Lower lobe of right lung (tissue), 2 donors: Measurements from ENCODE around the gene SERPIND1. TPM values are rescaled to one million over a fixed set of nuclear protein-coding genes. Genes with fewer than 3 reads are reported as not detected.

Experiments
- ATAC-seq, 2 donors: fragments of 200-7000 bp; cut with Tn5 transposase; one replicate each; pipeline ENCODE4 v1.9.1; 2020 to 2022; ENCODE audit warnings: mild to moderate bottlenecking in 2 of 2, moderate library complexity in 2 of 2
- DNase-seq: peaks from one replicate; pipeline ENCODE4 v3.0.0-alpha.2; 2020
- H3K27ac ChIP-seq: fragments of 200-600 bp; one replicate; pipeline ENCODE4 v1.8.0; 2022
- H3K27me3 ChIP-seq: fragments of 200-600 bp; one replicate; pipeline ENCODE4 v1.8.0; 2022; ENCODE audit warnings: low read depth
- H3K36me3 ChIP-seq: fragments of 200-600 bp; one replicate; pipeline ENCODE4 v1.8.0; 2022; ENCODE audit warnings: mild to moderate bottlenecking
- H3K4me1 ChIP-seq: fragments of 200-600 bp; one replicate; pipeline ENCODE4 v1.8.0; 2022
- H3K4me3 ChIP-seq: fragments of 200-600 bp; one replicate; pipeline ENCODE4 v1.8.0; 2022; ENCODE audit warnings: mild to moderate bottlenecking
- H3K9me3 ChIP-seq: fragments of 200-600 bp; one replicate; pipeline ENCODE4 v1.8.0; 2022
- intact Hi-C: fragments of 100-400 bp; cut with DNase I; formaldehyde crosslinking; loops from one replicate; pipeline ENCODE4 v1.11.0; 2022
- long read RNA-seq: library from polyadenylated mRNA; unstranded; transcript quantifications from one replicate; pipeline ENCODE4 v2.0.0, GENCODE V29; 2021
- total RNA-seq: library from RNA; stranded (reverse); fragmentation: NEBNext Ultra II Directional; extraction: Animal tissue kit (Norgen Biotek cat#: 25700); gene quantifications from one replicate; pipeline ENCODE4 v1.2.1, GENCODE V29; 2021
- TF ChIP-seq, protein P1 (sequence below): fragments of 200-600 bp; IDR thresholded peaks from one replicate; pipeline ENCODE4 v1.8.0; 2022; ENCODE audit warnings: antibody characterized with exemption, mild to moderate bottlenecking
- donor health status: DM: no; HTN: yes; CAD: no; lungs with severe emphysema.

The SERPIND1 gene, protein sequence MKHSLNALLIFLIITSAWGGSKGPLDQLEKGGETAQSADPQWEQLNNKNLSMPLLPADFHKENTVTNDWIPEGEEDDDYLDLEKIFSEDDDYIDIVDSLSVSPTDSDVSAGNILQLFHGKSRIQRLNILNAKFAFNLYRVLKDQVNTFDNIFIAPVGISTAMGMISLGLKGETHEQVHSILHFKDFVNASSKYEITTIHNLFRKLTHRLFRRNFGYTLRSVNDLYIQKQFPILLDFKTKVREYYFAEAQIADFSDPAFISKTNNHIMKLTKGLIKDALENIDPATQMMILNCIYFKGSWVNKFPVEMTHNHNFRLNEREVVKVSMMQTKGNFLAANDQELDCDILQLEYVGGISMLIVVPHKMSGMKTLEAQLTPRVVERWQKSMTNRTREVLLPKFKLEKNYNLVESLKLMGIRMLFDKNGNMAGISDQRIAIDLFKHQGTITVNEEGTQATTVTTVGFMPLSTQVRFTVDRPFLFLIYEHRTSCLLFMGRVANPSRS
- total RNA-seq, result 0.24 TPM
- long read RNA-seq, partial matches to known transcripts, result 0 of 5 reads
- long read RNA-seq, other reads (novel, unspliced or antisense), result 5 of 5 reads

DNA sequence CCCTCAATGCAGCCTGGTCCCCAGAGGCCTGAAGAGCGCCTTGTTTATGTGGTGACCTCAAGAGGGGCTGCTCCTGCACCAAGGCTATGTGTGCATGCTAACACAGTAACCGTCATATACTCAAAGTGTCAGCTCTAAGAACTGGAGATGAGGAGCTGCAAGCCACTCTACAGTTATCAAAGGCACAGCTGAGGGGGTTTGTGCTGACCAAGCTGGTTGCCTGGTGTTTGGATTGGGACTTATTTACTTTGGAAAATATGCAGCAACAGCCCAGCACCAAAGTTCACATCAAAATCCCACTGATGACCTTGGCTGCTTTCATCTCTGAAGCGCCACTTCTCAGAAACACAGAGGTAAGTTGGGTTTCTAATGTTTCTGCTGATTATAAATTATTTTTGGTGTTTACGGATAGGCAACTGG lies at the start of gene SERPIND1:
Gene SERPIND1 (plus strand): TSS at position 321 of the 420 bp plus-strand sequence. CDS start 5,200 bp downstream, outside the sequence.
- ATAC-seq (no peak), DNase-seq (no peak)
- Histone ChIP-seq H3K9me3 (no peaks in the 10 kb centered on the region), H3K36me3 (peaks cover 50% of the 10 kb centered on the region), H3K4me1 (peaks cover 12% of the 10 kb centered on the region), H3K27me3 (no peaks in the 10 kb centered on the region), H3K27ac (no peak within 1 kb of the TSS), H3K4me3 (no peak within 1 kb of the TSS)
- intact Hi-C loops, result no loop called here
- TF ChIP-seq, protein P1, sequence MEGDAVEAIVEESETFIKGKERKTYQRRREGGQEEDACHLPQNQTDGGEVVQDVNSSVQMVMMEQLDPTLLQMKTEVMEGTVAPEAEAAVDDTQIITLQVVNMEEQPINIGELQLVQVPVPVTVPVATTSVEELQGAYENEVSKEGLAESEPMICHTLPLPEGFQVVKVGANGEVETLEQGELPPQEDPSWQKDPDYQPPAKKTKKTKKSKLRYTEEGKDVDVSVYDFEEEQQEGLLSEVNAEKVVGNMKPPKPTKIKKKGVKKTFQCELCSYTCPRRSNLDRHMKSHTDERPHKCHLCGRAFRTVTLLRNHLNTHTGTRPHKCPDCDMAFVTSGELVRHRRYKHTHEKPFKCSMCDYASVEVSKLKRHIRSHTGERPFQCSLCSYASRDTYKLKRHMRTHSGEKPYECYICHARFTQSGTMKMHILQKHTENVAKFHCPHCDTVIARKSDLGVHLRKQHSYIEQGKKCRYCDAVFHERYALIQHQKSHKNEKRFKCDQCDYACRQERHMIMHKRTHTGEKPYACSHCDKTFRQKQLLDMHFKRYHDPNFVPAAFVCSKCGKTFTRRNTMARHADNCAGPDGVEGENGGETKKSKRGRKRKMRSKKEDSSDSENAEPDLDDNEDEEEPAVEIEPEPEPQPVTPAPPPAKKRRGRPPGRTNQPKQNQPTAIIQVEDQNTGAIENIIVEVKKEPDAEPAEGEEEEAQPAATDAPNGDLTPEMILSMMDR, result no peak

DNA sequence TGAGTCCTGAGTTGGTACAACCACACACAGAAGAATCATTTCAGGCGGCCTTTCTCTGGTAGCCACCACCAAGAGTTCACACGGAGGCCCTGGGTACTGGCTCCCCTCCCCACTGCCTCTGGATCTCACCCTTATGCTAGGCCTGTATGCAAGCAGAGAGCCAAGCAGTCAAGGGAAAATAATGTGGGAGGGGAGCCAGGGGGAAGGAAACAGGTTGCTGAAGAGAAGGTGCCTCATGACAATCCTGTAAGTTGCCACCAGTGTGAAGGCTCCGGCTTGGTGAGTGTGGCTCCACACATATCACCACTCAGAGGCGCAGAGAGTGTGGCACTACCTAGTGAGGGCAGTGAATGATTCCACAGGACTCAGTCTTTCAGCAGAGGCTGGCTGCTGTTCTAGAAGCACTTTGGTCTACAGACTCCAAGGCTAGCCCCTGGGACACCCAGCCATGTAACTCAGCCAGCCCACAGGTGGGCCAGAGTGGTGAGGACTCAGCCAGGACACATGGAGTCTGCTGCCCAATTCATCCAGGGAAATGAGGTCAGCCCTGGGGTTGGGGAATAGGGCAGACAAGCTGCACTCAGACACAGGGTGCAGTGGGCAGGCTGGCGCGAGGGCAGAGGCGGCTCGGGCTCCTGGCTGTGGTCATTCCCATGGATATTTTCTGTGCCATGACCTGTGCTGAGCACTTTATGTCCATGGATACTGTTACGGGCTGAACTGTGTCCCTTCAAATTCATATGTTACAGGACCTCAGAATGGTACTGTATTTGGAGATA lies 49.0 kb upstream of the SERPIND1 start:
- no peaks in the 10 kb centered on the region for H3K4me1 ChIP-seq
- DNase-seq, result no peak

DNA sequence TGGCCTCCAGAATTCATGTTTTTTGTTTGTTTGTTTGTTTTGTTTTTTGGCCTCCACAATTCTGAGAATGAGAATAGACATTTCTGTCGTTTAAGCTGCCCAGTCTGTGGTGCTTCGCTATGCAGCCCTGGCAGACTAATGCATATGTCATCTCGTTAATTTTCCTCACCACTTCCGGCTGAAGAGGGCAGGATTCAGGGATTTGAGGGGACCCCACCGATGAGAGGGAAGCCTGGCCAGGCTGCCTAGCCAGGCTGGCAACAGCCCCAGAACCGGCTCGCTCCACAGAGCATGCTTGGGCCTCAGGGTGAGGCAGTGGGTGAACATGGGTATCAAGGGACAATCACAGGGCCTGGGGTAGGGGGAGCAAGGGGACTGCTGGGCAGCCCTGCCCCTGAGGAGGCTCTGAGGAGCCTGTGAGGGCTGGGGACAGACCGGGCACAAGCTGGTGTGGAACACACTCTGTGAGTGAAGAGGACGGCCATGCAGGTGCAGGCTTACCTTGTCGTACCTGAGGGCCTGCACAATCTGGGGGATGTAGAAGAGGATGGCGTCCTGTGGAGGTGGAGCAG lies 47.8 kb upstream of the SERPIND1 start:
- TF ChIP-seq, protein P1, result no peak
- peaks cover 75% of the 10 kb centered on the region for H3K36me3 ChIP-seq
- no peak overlapping the region for H3K4me3 ChIP-seq
- H3K27ac ChIP-seq, result no peak overlapping the region
- H3K4me1 ChIP-seq, result no peaks in the 10 kb centered on the region
- H3K27me3 ChIP-seq, result no peaks in the 10 kb centered on the region
- DNase-seq (no peak), ATAC-seq (no peak)
- intact Hi-C loops, result no loop called here
- no peaks in the 10 kb centered on the region for H3K9me3 ChIP-seq

More for the DNA sequence above, 49.0 kb upstream of the SERPIND1 start:
- ATAC-seq, result no peak
- TF ChIP-seq, protein P1, result no peak
- intact Hi-C loops, result no loop called here
- H3K9me3 ChIP-seq, result no peaks in the 10 kb centered on the region
- no peak overlapping the region for H3K4me3 ChIP-seq
- H3K36me3 ChIP-seq, result peaks cover 72% of the 10 kb centered on the region
- no peaks in the 10 kb centered on the region for H3K27me3 ChIP-seq
- H3K27ac ChIP-seq, result no peak overlapping the region

DNA sequence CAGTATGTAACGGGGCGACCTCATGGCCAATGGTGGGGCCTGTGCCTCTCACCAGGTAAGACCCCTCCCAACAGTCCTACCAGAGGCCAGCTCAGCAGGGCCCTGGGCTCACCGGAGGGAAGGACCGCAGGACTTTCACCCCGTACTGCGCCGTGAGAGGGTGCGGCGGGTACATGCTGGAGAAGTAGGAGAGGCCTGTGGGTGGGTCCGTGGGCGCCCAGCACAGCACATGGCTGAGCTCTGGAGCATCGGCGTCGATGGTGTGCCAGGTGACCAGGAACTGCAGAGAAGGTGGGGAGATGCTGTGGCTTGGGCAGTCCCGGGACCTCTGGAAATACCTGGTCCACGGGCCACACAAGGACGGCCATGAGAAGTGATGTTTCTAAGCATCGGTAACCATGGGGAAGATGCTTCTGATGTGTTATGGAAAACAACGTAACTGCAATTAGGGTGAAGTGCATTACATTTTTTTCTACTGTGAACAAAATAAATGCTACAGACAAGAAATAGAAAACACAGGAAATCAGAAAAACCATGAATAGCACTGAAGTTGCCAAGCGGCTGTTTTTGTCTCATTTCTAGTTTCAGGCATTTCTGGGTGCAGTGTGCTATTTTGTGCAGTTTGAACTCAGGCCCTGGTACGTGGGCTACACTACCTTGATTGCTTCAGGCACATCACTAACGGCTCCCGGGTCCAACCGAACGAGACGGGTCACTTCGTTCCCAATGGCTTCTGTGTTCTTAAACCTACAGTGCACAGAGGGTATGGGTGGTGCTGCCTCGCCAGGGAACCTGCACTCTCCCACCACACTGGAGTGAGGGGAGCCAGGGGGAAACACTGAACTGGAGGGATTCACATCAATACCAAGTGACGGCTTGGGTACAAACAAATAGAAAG lies 46.5 kb upstream of the SERPIND1 start:
- no peak for DNase-seq
- intact Hi-C loops, result no loop called here
- Histone ChIP-seq H3K36me3 (peaks cover 74% of the 10 kb centered on the region), H3K27ac (no peak overlapping the region), H3K27me3 (no peaks in the 10 kb centered on the region), H3K9me3 (no peaks in the 10 kb centered on the region), H3K4me3 (no peak overlapping the region), H3K4me1 (no peaks in the 10 kb centered on the region)
- TF ChIP-seq, protein P1, result no peak
- ATAC-seq, result no peak
